Neuronal stem cell (in vitro differentiated cells): ENCODE measurements around the gene NKPD1.
A peak's percentile ranks its signal among the peaks of the same experiment; 100 is the strongest.

Experiments used
- DNase-seq: peaks from one replicate; pipeline ENCODE4 v3.0.0-alpha.2; 2013; ENCODE audit warnings: low spot score
- H2AFZ ChIP-seq: one replicate; pipeline ENCODE4 v1.6.1; 2013; ENCODE audit warnings: mild to moderate bottlenecking, low read length, inconsistent platforms
- H2AK5ac ChIP-seq: 2 replicates; pipeline ENCODE4 v1.6.1; 2013; ENCODE audit warnings: low read depth, mild to moderate bottlenecking, inconsistent platforms, low read length, moderate library complexity, mixed read lengths
- H2BK120ac ChIP-seq: 2 replicates; pipeline ENCODE4 v1.6.1; 2013; ENCODE audit warnings: low read depth, mild to moderate bottlenecking, inconsistent platforms, low read length, moderate library complexity, mixed read lengths
- H2BK12ac ChIP-seq: one replicate; pipeline ENCODE4 v1.6.1; 2013; ENCODE audit warnings: low read length, inconsistent platforms
- H2BK15ac ChIP-seq: 2 replicates; pipeline ENCODE4 v1.6.1; 2013; ENCODE audit warnings: mild to moderate bottlenecking, low read length, inconsistent platforms, mixed read lengths
- H2BK5ac ChIP-seq: one replicate; pipeline ENCODE4 v1.6.1; 2013; ENCODE audit warnings: inconsistent platforms, mild to moderate bottlenecking, low read length, moderate library complexity
- H3K14ac ChIP-seq: one replicate; pipeline ENCODE4 v1.6.1; 2013; ENCODE audit warnings: low read length, inconsistent platforms
- H3K18ac ChIP-seq: 2 replicates; pipeline ENCODE4 v1.6.1; 2013; ENCODE audit warnings: low read length, inconsistent platforms
- H3K23ac ChIP-seq: 2 replicates; pipeline ENCODE4 v1.6.1; 2013; ENCODE audit warnings: low read depth, mild to moderate bottlenecking, mixed read lengths, low read length, inconsistent platforms; ENCODE audit not compliant: poor library complexity
- H3K27ac ChIP-seq: replicated peaks from 3 replicates; pipeline ENCODE4 v1.5.1; 2013; ENCODE audit warnings: low read length, inconsistent platforms
- H3K27me3 ChIP-seq, 3 experiments: 2 replicates each; pipeline ENCODE4 v1.6.1; 2013; ENCODE audit warnings: low read length in 3 of 3, mild to moderate bottlenecking in 2 of 3, inconsistent platforms in 1 of 3, low read depth in 1 of 3, mixed read lengths in 1 of 3, moderate library complexity in 1 of 3; ENCODE audit not compliant: control insufficient read depth in 3 of 3, insufficient read depth in 3 of 3
- H3K36me3 ChIP-seq, 2 donors: replicated peaks in 1 of 2; 2 replicates each; pipeline ENCODE4 v1.6.1; 2013; ENCODE audit warnings: low read length in 2 of 2; ENCODE audit not compliant: control insufficient read depth in 2 of 2, insufficient read depth in 2 of 2
- H3K4ac ChIP-seq: 2 replicates; pipeline ENCODE4 v1.6.1; 2013; ENCODE audit warnings: inconsistent platforms, mild to moderate bottlenecking, low read length, moderate library complexity
- H3K4me1 ChIP-seq, 2 donors: 1 replicate in 1 of 2; 2 replicates in 1 of 2; pipeline ENCODE4 v1.6.1; 2013; ENCODE audit warnings: low read length in 2 of 2, low read depth in 1 of 2; ENCODE audit not compliant: control insufficient read depth in 2 of 2, insufficient read depth in 1 of 2
- H3K4me2 ChIP-seq: one replicate; pipeline ENCODE4 v1.6.1; 2013; ENCODE audit warnings: mild to moderate bottlenecking, low read length, inconsistent platforms; ENCODE audit not compliant: insufficient read depth, poor library complexity, severe bottlenecking
- H3K4me3 ChIP-seq, 2 donors: 2 replicates each; pipeline ENCODE4 v1.5.1; 2013; ENCODE audit warnings: low read length in 2 of 2, mild to moderate bottlenecking in 2 of 2, inconsistent platforms in 1 of 2, moderate library complexity in 1 of 2
- H3K79me1 ChIP-seq: one replicate; pipeline ENCODE4 v1.6.1; 2013; ENCODE audit warnings: low read depth, mild to moderate bottlenecking, inconsistent platforms, low read length, moderate library complexity
- H3K9ac ChIP-seq: one replicate; pipeline ENCODE4 v1.6.1; 2013; ENCODE audit warnings: mild to moderate bottlenecking, low read depth, low read length, inconsistent platforms; ENCODE audit not compliant: poor library complexity
- H3K9me3 ChIP-seq, 2 donors: replicated peaks in 1 of 2; 2 replicates each; pipeline versions ENCODE3 to v1.6.1; 2013; ENCODE audit warnings: low read length in 2 of 2, mild to moderate bottlenecking in 2 of 2, inconsistent platforms in 1 of 2, low read depth in 1 of 2, mixed read lengths in 1 of 2, moderate library complexity in 1 of 2; ENCODE audit not compliant: control insufficient read depth in 2 of 2, insufficient read depth in 1 of 2
- H4K8ac ChIP-seq: one replicate; pipeline ENCODE4 v1.6.1; 2013; ENCODE audit warnings: low read depth, mild to moderate bottlenecking, inconsistent platforms, low read length, moderate library complexity
- H4K91ac ChIP-seq: one replicate; pipeline ENCODE4 v1.6.1; 2013; ENCODE audit warnings: low read length, low read depth, mild to moderate bottlenecking, inconsistent platforms; ENCODE audit not compliant: poor library complexity
- WGBS, 2 donors: extraction: QIAGEN DNeasy Blood & Tissue Kit; methylation state at CpG; one replicate each; pipeline ENCODE4 v1.1.7; 2013; ENCODE audit warnings: missing lambda C conversion rate in 2 of 2, mixed read lengths in 1 of 2; ENCODE audit not compliant: insufficient read length in 2 of 2, insufficient replicate concordance in 1 of 2; ENCODE audit errors: extremely low coverage in 2 of 2; 5-methylcytosine and 5-hydroxymethylcytosine counted together

The NKPD1 gene

DNA sequence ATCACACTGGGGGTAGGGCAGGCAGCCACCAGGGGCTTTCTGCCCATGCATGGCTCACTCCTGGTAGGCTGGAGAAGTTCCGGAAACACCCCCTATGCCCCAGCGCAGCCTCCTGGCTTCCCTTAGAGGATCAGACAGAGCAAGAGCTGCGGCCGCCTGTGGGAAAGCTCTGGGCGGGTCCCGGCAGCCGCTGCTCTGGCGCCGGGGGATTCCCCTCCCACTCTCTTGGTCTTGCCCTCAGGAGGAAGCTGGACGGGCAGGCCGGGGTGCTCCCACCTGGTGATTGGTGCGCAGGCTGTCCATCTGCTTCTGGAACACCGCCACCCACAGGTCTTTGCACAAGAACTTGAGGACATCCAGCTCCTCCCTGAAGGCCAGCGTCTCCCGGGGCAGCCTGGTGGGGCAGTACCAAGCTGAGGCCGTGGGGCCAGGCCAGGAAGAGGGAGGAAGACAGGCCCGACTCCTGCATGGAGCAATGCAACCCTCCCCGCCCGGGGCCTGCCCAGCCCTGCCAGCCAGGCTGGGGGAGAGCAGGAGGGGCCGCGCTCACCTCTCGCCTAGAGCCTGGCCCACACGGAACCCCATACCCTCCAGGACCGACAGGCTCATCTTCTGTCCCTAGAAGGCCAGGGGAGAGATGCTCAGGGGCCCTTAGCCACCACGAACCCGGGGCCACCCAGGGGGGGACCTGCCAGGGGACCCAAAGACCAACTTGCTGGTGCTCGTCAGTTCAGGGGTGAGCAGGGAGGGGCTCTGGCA is 4.0 kb upstream of the NKPD1 start:
- H2AK5ac ChIP-seq: peak overlapping the region; percentile 75
- no peak for DNase-seq

DNA sequence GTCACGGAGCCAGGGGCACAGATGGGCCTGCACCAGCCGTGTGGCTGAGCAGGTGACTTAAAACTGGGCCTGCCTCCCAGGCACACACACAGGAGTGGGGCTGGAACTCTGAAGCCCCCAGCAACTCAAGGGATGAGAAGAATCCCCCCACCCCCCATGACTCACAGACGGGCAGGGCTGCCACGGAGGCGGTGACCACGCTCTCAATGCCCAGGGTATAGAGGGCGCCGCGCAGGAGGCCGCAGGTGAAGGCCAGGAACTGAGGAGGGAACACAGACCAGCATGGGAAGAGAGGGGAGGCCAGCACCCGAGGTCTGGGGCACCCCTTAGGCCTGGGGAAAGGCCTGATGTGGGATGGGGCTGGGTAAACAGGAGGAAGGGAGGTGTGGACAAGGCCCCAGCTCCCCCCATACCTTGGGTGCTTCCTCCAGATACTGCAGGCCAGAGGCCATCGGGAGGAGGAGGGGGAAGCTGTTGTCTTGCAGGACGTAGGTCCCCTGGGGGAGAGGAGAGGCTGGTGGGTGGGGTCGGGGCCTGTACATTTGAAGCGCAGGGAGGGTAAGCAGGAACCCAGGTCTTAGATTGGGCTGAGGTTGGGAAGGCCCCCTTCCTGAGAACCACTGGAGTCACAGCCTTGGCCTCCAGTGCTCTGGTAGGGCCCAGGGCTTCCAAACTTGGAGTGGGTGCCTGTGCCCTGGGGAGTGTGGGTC is 3.1 kb upstream of the NKPD1 start:
- Histone ChIP-seq H3K18ac (no peak overlapping the region), H3K9ac (peak overlapping the region; percentile 34), H2BK120ac (no peak overlapping the region), H2BK5ac (peak overlapping the region; percentile 53), H3K4me1 (peaks cover 1 to 15% of the 10 kb centered on the region in 2 donors), H2AK5ac (peak overlapping the region; percentile 63), H2AFZ (no peak overlapping the region), H4K91ac (no peak overlapping the region), H3K27ac (no peak overlapping the region), H3K79me1 (peaks cover 2% of the 10 kb centered on the region), H3K14ac (peak overlapping the region; percentile 56), H3K4me3 (no peak overlapping the region), H3K9me3 (no peaks in the 10 kb centered on the region), H3K4ac (no peak overlapping the region), H2BK12ac (no peak overlapping the region), H3K23ac (no peak overlapping the region), H3K4me2 (no peak overlapping the region), H3K27me3 (peaks cover 0 to 24% (median 2%) of the 10 kb centered on the region in 3 experiments), H2BK15ac (no peak overlapping the region), H3K36me3 (no peaks in the 10 kb centered on the region), H4K8ac (no peak overlapping the region)
- DNase-seq: no peak
- no CpG with 5 or more reads among the region's 15 CpGs for WGBS, 2 donors

More for the DNA sequence above, 4.0 kb upstream of the NKPD1 start:
- no peak overlapping the region for H2BK5ac ChIP-seq
- peaks cover 2% of the 10 kb centered on the region for H3K79me1 ChIP-seq
- no peak overlapping the region for H4K8ac ChIP-seq
- H3K23ac ChIP-seq: peak overlapping the region; percentile 68
- no peak overlapping the region for H3K14ac ChIP-seq
- peaks cover 1 to 15% of the 10 kb centered on the region in 2 donors for H3K4me1 ChIP-seq
- H3K4ac ChIP-seq: no peak overlapping the region
- H3K36me3 ChIP-seq: no peaks in the 10 kb centered on the region
- peak overlapping the region; percentile 48 for H3K18ac ChIP-seq
- H2BK120ac ChIP-seq: no peak overlapping the region
- H4K91ac ChIP-seq: no peak overlapping the region
- H3K4me3 ChIP-seq: no peak overlapping the region
- H3K27me3 ChIP-seq: peaks cover 0 to 17% (median 2%) of the 10 kb centered on the region in 3 experiments
- no peak overlapping the region for H2BK15ac ChIP-seq
- no peaks in the 10 kb centered on the region for H3K9me3 ChIP-seq
- H2AFZ ChIP-seq: no peak overlapping the region
- H3K9ac ChIP-seq: peak overlapping the region; percentile 60
- no peak overlapping the region for H3K27ac ChIP-seq
- WGBS, 2 donors: no CpG with 5 or more reads among the region's 27 CpGs
- H2BK12ac ChIP-seq: no peak overlapping the region
- H3K4me2 ChIP-seq: no peak overlapping the region

DNA sequence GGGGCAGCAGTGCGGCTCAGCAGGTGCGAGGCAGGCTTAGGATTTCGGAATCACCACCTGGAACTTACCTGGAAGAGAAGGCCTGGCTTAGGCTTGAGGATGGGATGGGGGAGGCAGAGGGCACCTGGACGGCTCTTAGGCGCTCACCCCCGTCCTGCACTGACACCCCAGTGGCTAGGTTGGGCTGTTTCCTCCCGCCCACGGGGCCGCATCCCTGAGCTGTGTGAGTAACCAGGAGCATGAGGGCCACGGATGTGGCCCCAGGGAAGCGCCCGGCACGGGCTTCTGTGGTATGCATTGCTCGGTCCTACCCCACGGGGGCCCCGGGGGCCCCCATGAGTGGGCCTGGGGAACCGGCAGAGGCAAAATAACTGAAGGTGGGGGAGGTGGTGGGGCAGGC is 2.4 kb upstream of the NKPD1 start:
- no peak overlapping the region for H3K27ac ChIP-seq
- no peak overlapping the region for H3K4ac ChIP-seq
- peak overlapping the region; percentile 98 for H2AK5ac ChIP-seq
- no peak overlapping the region for H3K4me3 ChIP-seq
- H3K4me1 ChIP-seq: peaks cover 1 to 15% of the 10 kb centered on the region in 2 donors
- H3K18ac ChIP-seq: no peak overlapping the region
- no peak overlapping the region for H2BK15ac ChIP-seq
- no peak overlapping the region for H4K91ac ChIP-seq
- no peak overlapping the region for H2AFZ ChIP-seq
- H3K36me3 ChIP-seq: no peaks in the 10 kb centered on the region
- H3K4me2 ChIP-seq: no peak overlapping the region
- peaks cover 2% of the 10 kb centered on the region for H3K79me1 ChIP-seq
- H2BK5ac ChIP-seq: peak overlapping the region; percentile 39
- no peak overlapping the region for H2BK12ac ChIP-seq
- peaks cover 0 to 29% (median 2%) of the 10 kb centered on the region in 3 experiments for H3K27me3 ChIP-seq
- no CpG with 5 or more reads among the region's 17 CpGs for WGBS, 2 donors
- H3K23ac ChIP-seq: no peak overlapping the region
- no peak overlapping the region for H2BK120ac ChIP-seq
- no peaks in the 10 kb centered on the region for H3K9me3 ChIP-seq
- H4K8ac ChIP-seq: no peak overlapping the region
- H3K14ac ChIP-seq: no peak overlapping the region
- no peak overlapping the region for H3K9ac ChIP-seq
- no peak for DNase-seq

DNA sequence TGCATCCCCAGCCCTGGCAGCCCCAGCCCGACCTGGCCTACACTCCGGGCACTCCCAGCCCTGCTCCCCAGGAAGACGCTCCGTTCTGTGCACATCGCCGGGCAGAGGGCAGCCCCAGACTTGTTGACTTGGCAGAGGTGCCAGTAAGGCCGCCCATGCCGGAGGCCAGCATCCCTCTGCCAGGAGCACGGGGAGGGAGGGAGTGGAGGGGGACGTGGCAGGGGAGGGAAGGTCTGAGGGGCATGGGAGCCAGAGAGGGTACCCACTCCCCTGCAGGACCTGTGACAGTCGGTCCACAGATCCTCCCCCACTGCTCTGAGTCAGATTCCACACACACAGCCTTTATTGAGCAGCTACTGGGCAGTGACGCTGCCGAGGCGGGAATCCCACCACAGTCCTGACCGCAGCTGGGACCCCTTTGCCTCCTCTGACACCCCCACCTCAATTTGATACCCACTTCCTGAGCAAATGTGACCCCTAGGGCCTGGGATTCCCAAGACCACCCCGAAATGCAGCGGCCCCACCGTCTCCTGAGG is 1.9 kb upstream of the NKPD1 start:
- H4K8ac ChIP-seq: peak overlapping the region; percentile 65
- peak overlapping the region; percentile 49 for H2BK15ac ChIP-seq
- no peak overlapping the region for H3K9ac ChIP-seq
- DNase-seq: no peak
- peak overlapping the region; percentile 91 for H3K23ac ChIP-seq
- peaks cover 2% of the 10 kb centered on the region for H3K79me1 ChIP-seq
- H3K4me2 ChIP-seq: no peak overlapping the region
- H3K27ac ChIP-seq: no peak overlapping the region
- peaks cover 1 to 15% of the 10 kb centered on the region in 2 donors for H3K4me1 ChIP-seq
- peak overlapping the region; percentile 81 for H2BK120ac ChIP-seq
- peak overlapping the region; percentile 38 for H3K18ac ChIP-seq
- no peak overlapping the region for H2AFZ ChIP-seq
- peak overlapping the region; percentile 98 for H2AK5ac ChIP-seq
- H4K91ac ChIP-seq: no peak overlapping the region
- H3K36me3 ChIP-seq: no peaks in the 10 kb centered on the region
- H3K27me3 ChIP-seq: peaks cover 0 to 31% (median 2%) of the 10 kb centered on the region in 3 experiments
- no peak overlapping the region for H3K4me3 ChIP-seq
- peak overlapping the region; percentile 39 for H2BK5ac ChIP-seq
- H3K9me3 ChIP-seq: no peaks in the 10 kb centered on the region
- H3K14ac ChIP-seq: peak overlapping the region; percentile 89
- no CpG with 5 or more reads among the region's 18 CpGs for WGBS, 2 donors
- peak overlapping the region; percentile 30 for H2BK12ac ChIP-seq
- no peak overlapping the region for H3K4ac ChIP-seq
